Occipital lobe (tissue), 2 donors: ENCODE measurements around the gene DPH7. TPM values are rescaled to one million over a fixed set of nuclear protein-coding genes. Genes with fewer than 3 reads are reported as not detected.
"Not testable (repeated sequence)": the region's sequence is repeated elsewhere in the genome, so short reads cannot be mapped to it uniquely, and the experiment has no call there.

Experiments used
- DNase-seq: peaks from one replicate; lab custom pipeline; 2025; lab: John Stamatoyannopoulos, UW
- total RNA-seq: library from RNA; depleted of rRNA; stranded (reverse); fragments of >200 nt; gene quantifications from one replicate; pipeline ENCODE4 v1.2.3, GENCODE V29; 2014

DPH7 gene
- total RNA-seq, 1 donor from 2014 or later: 26.5 TPM

- DNase-seq: no peak
These were observed 2.2 kb upstream of the DPH7 start for GRCh38 chr9:137580954-137581322.

DNA sequence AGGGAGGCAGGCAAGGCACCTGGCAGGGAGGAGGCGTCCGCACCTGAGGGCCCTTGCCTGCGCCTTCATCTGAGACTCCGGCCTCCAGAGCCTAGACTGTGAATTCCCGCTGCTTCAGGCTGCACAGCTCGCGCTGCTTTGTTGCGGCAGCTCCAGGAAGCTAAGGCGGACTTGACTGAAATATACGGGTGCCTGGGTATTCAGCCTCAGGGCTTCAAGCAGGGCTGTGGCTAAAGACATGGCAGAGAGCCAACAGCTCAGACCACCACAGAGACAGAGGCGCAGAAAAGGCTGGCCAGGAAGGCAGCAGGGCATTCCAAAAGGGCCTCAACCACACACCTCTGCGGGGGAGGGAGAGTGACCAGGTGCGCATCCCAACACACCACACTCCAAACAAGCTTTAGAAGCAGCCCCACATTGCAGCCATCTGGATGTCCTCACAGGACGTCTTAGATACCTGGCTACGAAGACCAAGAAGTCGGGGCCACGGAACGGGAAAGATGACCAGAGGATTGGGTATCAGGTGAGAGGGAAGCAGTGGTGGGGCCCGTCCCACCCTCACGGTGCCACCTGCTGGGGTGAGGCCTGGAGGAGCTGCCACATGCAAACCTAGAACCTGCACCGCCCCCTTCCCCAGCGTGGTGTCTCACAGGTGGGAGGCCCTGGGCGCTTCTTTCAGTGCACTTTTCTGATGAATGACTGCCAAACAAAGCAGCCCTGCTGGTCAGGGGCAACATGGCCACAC, 1.7 kb upstream of the DPH7 start:
- no peak for DNase-seq

- DNase-seq: no peak
These were observed 507 bp upstream of the DPH7 start for GRCh38 chr9:137579259-137579604.

DNA sequence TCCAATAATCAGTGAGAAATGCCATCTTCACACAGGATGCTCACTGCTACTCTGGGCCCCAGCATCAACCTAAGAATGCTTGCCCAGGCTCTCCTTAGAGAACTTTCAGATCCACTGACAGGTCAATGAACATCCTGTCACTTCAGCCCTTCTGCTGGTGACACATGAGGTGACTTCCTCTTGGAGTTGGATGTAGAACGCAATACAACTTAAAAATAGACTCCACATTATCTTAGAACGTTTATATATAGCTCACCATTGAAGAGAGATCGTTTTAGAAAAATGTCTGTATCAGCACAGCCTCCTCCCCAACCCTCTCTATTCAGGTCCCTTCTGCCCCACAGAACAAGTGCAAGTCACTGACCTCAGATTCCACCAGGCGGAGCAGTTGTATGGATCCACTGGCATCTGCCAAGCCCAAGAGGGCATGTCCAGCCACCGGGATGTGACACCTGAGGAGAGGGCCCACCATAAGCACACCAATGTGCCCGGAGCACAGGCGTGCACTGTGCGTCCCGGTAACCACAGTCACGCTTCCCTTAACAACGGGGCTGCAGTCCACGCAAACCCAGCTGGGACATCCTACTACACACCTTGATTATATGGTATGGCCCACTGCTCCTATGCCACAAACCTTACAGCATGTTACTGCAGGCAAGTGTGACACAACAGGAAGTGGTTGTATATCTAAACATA, 2.9 kb downstream of the DPH7 start:
- no peak for DNase-seq

- no peak for DNase-seq
These were observed 3.4 kb downstream of the DPH7 start for GRCh38 chr9:137575364-137575715.

- no peak for DNase-seq
These were observed 4.5 kb downstream of the DPH7 start for GRCh38 chr9:137574192-137574591.

DNA sequence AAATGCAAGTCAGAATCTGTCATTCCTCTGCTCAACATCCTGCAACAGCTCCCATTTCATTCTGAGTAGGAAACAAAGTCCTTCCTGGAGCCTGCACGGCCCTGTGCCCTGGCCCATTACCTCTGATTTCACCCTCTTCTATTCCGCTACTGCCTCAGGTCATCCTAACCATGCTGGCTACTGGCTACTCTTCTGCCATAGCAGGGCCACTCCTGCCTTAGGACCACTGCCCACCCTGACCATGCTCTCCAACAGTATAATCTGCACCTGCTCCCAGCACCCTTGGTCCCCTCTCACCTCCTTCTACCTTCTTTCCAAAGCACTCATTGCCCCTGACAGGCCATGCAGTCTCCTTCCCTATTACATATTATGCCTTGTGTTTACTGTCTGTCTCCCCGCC, 8.2 kb downstream of the DPH7 start:
- DNase-seq: no peak

GRCh38 chr9:137569609-137570203, 9.0 kb downstream of the DPH7 start:
- no peak for DNase-seq

DNA sequence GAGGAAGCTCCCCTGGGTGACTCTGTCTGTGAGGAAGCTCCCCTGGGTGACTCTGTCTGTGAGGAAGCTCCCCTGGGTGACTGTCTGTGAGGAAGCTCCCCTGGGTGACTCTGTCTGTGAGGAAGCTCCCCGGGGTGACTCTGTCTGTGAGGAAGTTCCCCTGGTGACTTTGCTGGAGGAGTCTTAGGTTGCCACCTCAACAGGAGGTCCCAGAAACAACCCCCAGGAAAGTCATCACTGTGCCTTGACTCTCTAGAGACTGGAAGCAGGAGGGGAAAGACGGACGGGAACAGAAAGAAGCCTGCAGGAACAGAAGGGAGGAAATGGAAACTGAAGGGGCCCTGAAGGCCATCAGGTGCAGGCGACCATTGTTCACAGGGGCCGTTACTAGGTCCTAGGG, 10.3 kb downstream of the DPH7 start:
- not testable (repeated sequence) for DNase-seq

- DNase-seq: no peak
These were observed 13.8 kb downstream of the DPH7 start for GRCh38 chr9:137564817-137565411.

- DNase-seq: no peak
These were observed 14.6 kb downstream of the DPH7 start for GRCh38 chr9:137564134-137564533.

DNA sequence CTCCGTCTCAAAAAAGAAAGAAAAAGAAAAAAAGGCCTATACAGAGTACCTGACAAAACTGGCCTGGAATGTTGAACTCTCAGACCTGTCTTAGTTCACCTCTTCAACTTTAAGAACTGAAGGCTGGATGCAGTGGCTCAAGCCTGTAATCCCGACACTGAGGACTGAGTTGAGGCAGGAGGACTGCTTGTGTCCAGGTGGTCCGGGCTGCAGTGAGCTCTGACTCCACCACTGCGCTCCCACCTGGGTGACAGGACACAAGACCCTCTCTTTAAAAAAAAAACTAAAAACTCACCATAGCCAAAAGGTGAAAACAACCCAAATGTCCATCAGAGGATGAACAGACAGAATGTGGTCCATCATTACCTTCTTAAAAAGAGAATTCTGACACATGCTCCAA, 20.6 kb downstream of the DPH7 start:
- DNase-seq: no peak

DNA sequence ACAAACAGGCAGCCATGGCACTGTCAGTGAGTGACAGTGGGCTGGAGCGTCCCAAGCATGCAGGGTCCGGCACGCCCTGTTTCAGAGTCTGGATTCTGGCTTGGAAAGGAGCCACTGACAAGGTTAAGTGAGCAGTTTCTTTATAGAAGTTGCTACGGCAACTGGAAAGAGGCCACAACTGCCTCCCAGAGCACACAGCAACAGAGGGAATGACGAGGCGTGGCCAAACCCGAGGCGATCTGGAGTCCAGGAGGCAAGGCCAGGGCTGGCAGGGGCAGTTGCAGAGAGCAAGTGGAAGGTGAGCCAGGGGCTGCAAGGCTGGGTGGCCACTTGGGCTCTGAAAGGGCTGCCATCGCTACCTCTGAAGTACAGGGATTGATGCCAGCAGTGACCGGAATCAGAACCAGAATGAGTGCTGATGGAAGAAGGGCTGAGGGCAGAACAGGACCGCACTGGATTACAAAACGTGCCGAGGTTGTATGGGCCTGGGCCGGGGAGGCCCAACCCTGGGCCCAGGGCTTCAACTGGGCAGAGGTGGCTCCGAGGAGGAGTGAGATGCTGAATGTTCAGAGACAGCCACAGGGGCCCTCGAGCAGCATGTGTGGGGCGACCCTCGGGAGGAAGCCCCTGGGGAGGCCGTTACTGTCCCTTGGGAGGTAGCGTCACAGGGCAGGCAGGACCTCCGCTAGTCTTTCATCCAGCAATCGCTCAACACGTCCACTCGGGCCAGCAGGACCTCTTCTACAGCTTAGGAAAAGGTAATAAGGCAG, 22.5 kb downstream of the DPH7 start:
- no peak for DNase-seq

DNA sequence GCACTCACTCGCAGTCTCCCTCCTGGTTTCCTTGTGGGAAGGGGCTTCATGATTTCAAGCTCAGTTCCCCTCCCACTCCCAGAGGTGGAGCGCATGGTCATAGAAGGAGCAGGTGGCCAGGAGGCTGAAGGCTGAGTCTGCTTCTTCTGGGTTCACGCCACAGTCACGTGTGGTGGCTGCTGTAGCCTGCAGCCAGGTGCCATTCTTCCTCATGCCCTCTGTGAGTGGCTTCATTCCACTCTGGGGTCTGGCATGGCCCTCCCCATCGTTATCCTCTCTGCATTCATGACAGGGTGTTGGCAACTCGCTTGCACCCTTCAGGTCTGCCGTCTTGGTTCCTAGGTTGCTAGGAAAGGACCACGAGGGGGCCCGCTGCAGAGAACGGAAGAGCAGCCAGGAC, 23.5 kb downstream of the DPH7 start:
- DNase-seq: no peak

DNA sequence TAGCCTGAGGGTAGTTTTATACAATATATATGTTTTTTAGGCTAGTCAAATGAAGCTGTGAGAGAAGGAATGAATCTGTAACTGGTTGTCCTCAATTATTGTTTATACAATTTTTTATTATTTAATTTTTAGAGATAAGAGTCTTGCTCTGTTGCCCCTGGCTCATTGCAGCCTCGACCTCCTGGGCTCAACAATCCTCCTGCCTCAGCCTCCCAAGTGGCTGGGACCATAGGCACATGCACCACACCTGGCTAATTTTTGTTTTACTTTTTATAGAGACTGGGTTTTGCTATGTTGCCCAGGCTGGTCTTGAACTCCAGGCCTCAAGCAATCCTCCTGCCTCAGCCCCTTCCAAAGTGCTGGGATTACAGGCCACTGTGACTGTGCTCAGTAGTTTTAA, 24.4 kb downstream of the DPH7 start:
- no peak for DNase-seq

DNA sequence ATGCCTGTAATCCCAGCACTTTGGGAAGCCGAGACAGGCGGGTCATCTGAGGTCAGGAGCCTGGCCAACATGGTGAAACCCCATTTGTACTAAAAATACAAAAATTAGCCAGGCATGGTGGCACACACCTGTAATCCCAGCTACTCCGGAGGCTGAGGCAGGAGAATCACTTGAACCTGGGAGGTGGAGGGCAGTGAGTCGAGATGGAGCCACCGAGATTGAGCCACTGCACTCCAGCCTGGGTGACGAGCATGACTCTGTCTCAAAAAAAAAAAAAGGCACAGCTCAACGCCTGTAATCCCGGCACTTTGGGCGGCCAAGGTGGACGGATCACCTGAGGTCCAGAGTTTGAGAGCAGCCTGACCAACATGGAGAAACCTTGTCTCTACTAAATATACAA, 25.1 kb downstream of the DPH7 start:
- not testable (repeated sequence) for DNase-seq

DNA sequence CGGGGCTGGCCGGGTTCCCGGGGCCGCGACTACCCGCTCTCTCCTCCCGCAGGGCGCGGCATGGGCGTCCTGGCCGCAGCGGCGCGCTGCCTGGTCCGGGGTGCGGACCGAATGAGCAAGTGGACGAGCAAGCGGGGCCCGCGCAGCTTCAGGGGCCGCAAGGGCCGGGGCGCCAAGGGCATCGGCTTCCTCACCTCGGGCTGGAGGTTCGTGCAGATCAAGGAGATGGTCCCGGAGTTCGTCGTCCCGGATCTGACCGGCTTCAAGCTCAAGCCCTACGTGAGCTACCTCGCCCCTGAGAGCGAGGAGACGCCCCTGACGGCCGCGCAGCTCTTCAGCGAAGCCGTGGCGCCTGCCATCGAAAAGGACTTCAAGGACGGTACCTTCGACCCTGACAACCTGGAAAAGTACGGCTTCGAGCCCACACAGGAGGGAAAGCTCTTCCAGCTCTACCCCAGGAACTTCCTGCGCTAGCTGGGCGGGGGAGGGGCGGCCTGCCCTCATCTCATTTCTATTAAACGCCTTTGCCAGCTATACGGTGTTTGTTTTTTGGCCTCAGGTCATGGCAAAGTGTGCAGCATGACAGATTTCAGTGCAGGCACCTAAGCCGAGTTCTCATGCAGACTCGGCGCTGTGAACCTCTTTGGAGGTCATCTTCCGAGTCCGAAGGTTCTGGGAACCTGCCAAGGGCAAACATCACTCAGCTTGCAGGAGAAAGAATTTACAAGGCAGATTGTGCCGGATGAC, 26.5 kb downstream of the DPH7 start:
- no peak for DNase-seq

DNA sequence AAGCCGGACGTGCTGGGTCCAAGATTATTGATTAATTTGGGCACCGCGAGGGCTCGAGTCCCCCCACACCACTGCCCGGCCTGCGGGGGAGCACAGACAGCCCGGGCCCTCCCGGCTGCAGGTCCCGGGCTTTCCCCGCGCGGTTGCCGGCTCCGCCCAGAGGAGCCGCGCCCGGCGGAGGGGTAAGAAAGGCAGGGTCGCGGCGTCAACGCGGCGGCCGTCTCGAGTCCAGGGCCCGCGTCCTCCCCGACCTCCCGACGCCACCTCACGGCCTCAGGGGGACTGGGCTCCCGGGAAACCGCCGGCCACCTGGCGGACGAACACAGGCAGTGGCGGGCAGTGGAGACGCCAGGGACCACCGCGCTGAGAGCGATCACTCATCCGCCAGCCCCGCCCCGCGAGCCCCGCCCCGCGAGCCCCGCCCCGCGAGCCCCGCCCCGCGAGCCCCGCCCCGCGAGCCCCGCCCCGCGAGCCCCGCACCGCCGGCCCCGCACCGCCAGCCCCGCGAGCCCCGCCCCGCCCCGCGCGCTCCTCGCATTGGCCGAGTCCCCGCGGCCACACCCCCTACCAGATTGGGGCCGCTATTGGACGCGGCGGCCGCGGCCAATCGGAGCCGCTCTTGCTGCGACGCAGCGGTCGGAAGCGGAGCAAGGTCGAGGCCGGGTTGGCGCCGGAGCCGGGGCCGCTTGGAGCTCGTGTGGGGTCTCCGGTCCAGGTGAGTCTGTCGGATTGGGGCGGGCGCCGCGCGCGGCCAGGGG, 27.3 kb downstream of the DPH7 start, which contains the start of gene MRPL41:
Gene MRPL41, plus strand, starts transcription at position 616 of the 758 bp plus-strand sequence. CDS start 203 bp downstream, outside the sequence.
- peak; percentile 88 for DNase-seq

DNA sequence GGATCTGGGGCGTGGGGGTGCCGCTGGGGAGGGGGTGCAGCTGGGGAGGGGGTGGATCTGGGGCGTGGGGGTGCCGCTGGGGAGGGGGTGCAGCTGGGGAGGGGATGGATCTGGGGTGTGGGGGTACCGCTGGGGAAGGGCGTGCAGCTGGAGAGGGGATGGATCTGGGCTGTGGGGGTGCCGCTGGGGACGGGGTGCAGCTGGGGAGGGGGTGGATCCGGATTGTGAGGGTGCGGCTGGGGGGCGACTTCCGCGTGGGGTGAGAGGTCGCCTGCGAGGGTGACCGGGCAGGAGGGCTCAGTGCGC, 27.8 kb downstream of the DPH7 start:
- not testable (repeated sequence) for DNase-seq

DNA sequence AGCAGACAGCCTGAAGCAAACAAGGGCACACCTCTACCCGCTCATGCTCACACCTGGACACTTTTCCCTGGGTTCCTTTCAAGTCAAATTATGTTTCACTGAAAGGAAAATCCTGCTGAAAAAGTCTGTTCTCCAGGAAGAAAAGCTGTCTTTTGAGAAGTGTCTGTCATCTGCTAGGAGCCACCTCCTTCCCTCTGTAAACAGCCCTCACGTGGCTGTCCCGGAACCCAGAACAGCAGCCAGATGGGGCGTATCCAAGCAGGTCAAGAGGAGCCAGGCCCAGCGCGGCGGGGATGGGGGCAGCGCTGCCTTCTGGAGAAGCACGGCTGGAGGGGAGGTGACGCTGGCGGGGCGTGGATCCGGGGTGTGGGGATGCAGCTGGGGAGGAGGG, 28.5 kb downstream of the DPH7 start, which contains the start of gene PNPLA7:
Gene PNPLA7, minus strand, starts transcription at position 172 of the 391 bp plus-strand sequence. CDS start 205 bp downstream, outside the sequence.
- DNase-seq: peak; percentile 84
